ENCODE measurements around the gene HNF4A. TPM values are rescaled to one million over a fixed set of nuclear protein-coding genes. Genes with fewer than 3 reads are reported as not detected.

HNF4A gene
- total RNA-seq, 1 donor from 2014 or later: 0.18 TPM

GRCh38 chr20:44404204-44405181, 49.0 kb downstream of the HNF4A start:
- Histone ChIP-seq H3K27ac (no peak overlapping the region), H3K4me3 (no peak overlapping the region), H3K9me3 (no peaks in the 10 kb centered on the region), H3K4me1 (no peaks in the 10 kb centered on the region), H3K27me3 (ENCODE audit: low read depth) (no peaks in the 10 kb centered on the region), H3K36me3 (no peaks in the 10 kb centered on the region)
- TF ChIP-seq CTCF (IDR thresholded peaks at IDR 0.05): no peak
- intact Hi-C loops (cut with DNase I): no loop called here
- peak in 1 of 2 donors; percentile 17 for ATAC-seq
- DNase-seq: no peak

DNA sequence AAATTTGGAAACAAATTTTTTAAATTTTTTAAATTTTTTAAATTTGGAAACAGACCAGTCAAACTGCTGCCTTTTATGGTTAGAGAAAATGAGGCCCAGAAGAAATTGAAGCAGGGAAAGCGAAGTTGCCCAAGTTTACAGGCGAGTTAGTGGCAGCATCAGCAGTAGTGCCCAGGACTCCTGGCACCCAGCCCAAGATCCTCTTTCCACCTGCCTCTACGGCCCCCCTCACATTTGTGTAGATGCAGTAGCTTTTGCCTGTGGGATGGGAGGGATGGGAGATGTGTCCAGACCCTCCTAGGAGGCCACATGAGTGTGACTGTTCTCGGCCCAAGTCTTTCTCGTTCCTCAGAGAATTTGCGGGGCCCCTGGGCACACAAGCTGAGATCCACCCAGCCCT, 49.8 kb downstream of the HNF4A start:
- no peak overlapping the region for H3K4me3 ChIP-seq
- H3K27me3 ChIP-seq (ENCODE audit: low read depth): no peaks in the 10 kb centered on the region
- no peaks in the 10 kb centered on the region for H3K4me1 ChIP-seq
- intact Hi-C loops (cut with DNase I): no loop called here
- no peak for TF ChIP-seq CTCF (IDR thresholded peaks at IDR 0.05)
- no peaks in the 10 kb centered on the region for H3K36me3 ChIP-seq
- no peak for ATAC-seq
- DNase-seq: no peak
- no peak overlapping the region for H3K27ac ChIP-seq
- no peaks in the 10 kb centered on the region for H3K9me3 ChIP-seq

- DNase-seq (no peak), ATAC-seq (no peak)
- H3K9me3 ChIP-seq: no peaks in the 10 kb centered on the region
- no peaks in the 10 kb centered on the region for H3K27me3 ChIP-seq (ENCODE audit: low read depth)
- intact Hi-C loops (cut with DNase I): no loop called here
- no peak overlapping the region for H3K27ac ChIP-seq
- no peaks in the 10 kb centered on the region for H3K36me3 ChIP-seq
- no peak for TF ChIP-seq CTCF (IDR thresholded peaks at IDR 0.05)
- no peaks in the 10 kb centered on the region for H3K4me1 ChIP-seq
- no peak overlapping the region for H3K4me3 ChIP-seq
Observed at GRCh38 chr20:44405785-44406571, 50.5 kb downstream of the HNF4A start.

- Histone ChIP-seq H3K27me3 (ENCODE audit: low read depth) (no peaks in the 10 kb centered on the region), H3K36me3 (no peaks in the 10 kb centered on the region), H3K9me3 (no peaks in the 10 kb centered on the region), H3K4me1 (no peaks in the 10 kb centered on the region), H3K27ac (no peak overlapping the region), H3K4me3 (no peak overlapping the region)
- intact Hi-C loops (cut with DNase I): no loop called here
- no peak for DNase-seq
- TF ChIP-seq CTCF (IDR thresholded peaks at IDR 0.05): no peak
- no peak for ATAC-seq
Observed at GRCh38 chr20:44406572-44407137, 51.2 kb downstream of the HNF4A start.

- Histone ChIP-seq H3K9me3 (no peaks in the 10 kb centered on the region), H3K27ac (no peak overlapping the region), H3K27me3 (ENCODE audit: low read depth) (no peaks in the 10 kb centered on the region), H3K4me3 (no peak overlapping the region), H3K4me1 (no peaks in the 10 kb centered on the region), H3K36me3 (no peaks in the 10 kb centered on the region)
- TF ChIP-seq CTCF (IDR thresholded peaks at IDR 0.05): no peak
- no peak for DNase-seq
- intact Hi-C loops (cut with DNase I): no loop called here
- peak in 1 of 2 donors; percentile 32 for ATAC-seq
Observed at GRCh38 chr20:44407402-44408184, 52.1 kb downstream of the HNF4A start.
